A673 (cell line): ENCODE measurements around the gene PNPLA1.

Experiments used
- EZH2 ChIP-seq: fragments of 200-600 bp; sonication (generic); IDR thresholded peaks from 2 replicates; pipeline ENCODE4 v1.6.1; 2017; ENCODE audit warnings: borderline replicate concordance, low read depth, mild to moderate bottlenecking, mixed read lengths, antibody characterized with exemption, low read length; ENCODE audit not compliant: poor library complexity, severe bottlenecking
- TF ChIP-seq, protein P1 (sequence below): fragments of 300-800, 200-600 bp; sonication (generic); conservative IDR thresholded peaks from 2 replicates; pipeline ENCODE4 v1.5.1; 2017; ENCODE audit warnings: low read depth, mild to moderate bottlenecking, antibody characterized with exemption, low read length, moderate library complexity, mixed read lengths

DNA sequence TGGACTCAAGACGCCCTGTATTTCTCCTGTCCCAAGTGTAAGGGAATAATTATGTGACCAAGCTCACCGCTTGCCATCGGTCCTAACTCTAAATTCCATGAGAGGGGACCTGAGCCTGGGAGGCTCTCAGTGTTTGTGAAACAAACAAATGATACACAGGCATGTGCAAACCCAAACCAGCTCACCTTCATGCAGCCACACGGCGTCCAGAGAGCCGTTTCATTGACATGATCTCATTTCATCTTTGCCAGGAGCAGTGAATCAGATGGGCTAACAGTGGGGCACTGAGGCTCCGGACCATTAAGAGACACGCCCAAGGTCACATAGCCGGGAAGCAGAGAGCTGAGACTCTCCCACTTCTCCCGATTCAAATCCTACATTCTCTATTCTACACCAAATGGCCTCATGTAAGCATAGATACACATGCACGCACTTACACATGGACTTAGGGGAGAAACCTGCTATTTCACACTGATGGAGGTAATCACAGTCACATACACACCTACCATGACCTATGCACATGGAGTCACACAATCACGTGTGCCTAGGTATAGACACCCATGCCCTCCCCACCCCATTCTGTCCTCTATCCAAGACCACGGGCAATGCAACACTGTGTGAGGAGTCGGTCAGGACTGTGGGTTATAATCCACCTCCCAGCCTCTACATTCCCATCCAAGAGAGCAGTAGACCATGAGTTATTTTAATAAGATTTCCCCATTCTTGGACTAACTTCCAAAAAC, 65.8 kb downstream of the PNPLA1 start:
- TF ChIP-seq, protein P1, sequence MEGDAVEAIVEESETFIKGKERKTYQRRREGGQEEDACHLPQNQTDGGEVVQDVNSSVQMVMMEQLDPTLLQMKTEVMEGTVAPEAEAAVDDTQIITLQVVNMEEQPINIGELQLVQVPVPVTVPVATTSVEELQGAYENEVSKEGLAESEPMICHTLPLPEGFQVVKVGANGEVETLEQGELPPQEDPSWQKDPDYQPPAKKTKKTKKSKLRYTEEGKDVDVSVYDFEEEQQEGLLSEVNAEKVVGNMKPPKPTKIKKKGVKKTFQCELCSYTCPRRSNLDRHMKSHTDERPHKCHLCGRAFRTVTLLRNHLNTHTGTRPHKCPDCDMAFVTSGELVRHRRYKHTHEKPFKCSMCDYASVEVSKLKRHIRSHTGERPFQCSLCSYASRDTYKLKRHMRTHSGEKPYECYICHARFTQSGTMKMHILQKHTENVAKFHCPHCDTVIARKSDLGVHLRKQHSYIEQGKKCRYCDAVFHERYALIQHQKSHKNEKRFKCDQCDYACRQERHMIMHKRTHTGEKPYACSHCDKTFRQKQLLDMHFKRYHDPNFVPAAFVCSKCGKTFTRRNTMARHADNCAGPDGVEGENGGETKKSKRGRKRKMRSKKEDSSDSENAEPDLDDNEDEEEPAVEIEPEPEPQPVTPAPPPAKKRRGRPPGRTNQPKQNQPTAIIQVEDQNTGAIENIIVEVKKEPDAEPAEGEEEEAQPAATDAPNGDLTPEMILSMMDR, result no peak
- no peak for TF ChIP-seq EZH2
